Vagina (tissue), 2 donors: Measurements from ENCODE around the gene OR2H2. TPM values are rescaled to one million over a fixed set of nuclear protein-coding genes. Genes with fewer than 3 reads are reported as not detected.

Experiments used
- DNase-seq, 2 donors: peaks; one replicate each; pipeline ENCODE4 v3.0.0-alpha.2; 2017; ENCODE audit errors: extremely low spot score in 2 of 2
- H3K27ac ChIP-seq: fragments of 200-600 bp; sonication (generic); one replicate; pipeline ENCODE4 v1.5.1; 2019
- H3K27me3 ChIP-seq: fragments of 200-600 bp; sonication (generic); one replicate; pipeline ENCODE4 v1.5.1; 2019
- H3K36me3 ChIP-seq, 2 donors: fragments of 200-600 bp; sonication (generic); one replicate each; pipeline ENCODE4 v1.5.1; 2017 to 2019
- H3K4me1 ChIP-seq: fragments of 200-600 bp; sonication (generic); one replicate; pipeline ENCODE4 v1.5.1; 2019
- H3K4me3 ChIP-seq, 2 donors: fragments of 200-600 bp; sonication (generic); 1 replicate in 1 of 2; 2 replicates in 1 of 2; pipeline ENCODE4 v1.5.1; 2016 to 2019
- H3K9me3 ChIP-seq: fragments of 200-600 bp; sonication (generic); one replicate; pipeline ENCODE4 v1.5.1; 2019
- POLR2A ChIP-seq, 2 donors: fragments of 450-650 bp; IDR thresholded peaks; one replicate each; pipeline ENCODE4 v1.6.1; 2017; ENCODE audit warnings: antibody characterized with exemption in 2 of 2, mild to moderate bottlenecking in 2 of 2, moderate library complexity in 2 of 2
- POLR2AphosphoS5 ChIP-seq, 2 donors: sonication (generic); formaldehyde crosslinking; IDR thresholded peaks; one replicate each; pipeline ENCODE4 v1.9.0; 2017; ENCODE audit warnings: antibody characterized with exemption in 2 of 2, mild to moderate bottlenecking in 2 of 2, low read depth in 1 of 2; ENCODE audit not compliant: insufficient read depth in 1 of 2
- intact Hi-C: fragments of 100-400 bp; cut with DNase I; formaldehyde crosslinking; loops from one replicate; pipeline ENCODE4 v1.15.1; 2023
- total RNA-seq: library from RNA; depleted of rRNA; stranded (reverse); fragments of >200 nt; gene quantifications from one replicate; pipeline ENCODE4 v1.2.3, GENCODE V29; 2016
- TF ChIP-seq, protein P1 (sequence below), 3 experiments: fragments of 450-650 bp in 2 of 3; fragments of 200-600 bp in 1 of 3; sonication (generic) in 1 of 3; IDR thresholded peaks; one replicate each; pipeline ENCODE4 v1.5.1; 2017 to 2019; ENCODE audit warnings: antibody characterized with exemption in 3 of 3, mild to moderate bottlenecking in 2 of 3, moderate library complexity in 2 of 3

OR2H2 gene
- total RNA-seq, 1 donor from 2014 or later = not detected

- intact Hi-C loops = no loop called here
- TF ChIP-seq, protein P1, sequence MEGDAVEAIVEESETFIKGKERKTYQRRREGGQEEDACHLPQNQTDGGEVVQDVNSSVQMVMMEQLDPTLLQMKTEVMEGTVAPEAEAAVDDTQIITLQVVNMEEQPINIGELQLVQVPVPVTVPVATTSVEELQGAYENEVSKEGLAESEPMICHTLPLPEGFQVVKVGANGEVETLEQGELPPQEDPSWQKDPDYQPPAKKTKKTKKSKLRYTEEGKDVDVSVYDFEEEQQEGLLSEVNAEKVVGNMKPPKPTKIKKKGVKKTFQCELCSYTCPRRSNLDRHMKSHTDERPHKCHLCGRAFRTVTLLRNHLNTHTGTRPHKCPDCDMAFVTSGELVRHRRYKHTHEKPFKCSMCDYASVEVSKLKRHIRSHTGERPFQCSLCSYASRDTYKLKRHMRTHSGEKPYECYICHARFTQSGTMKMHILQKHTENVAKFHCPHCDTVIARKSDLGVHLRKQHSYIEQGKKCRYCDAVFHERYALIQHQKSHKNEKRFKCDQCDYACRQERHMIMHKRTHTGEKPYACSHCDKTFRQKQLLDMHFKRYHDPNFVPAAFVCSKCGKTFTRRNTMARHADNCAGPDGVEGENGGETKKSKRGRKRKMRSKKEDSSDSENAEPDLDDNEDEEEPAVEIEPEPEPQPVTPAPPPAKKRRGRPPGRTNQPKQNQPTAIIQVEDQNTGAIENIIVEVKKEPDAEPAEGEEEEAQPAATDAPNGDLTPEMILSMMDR (IDR thresholded peaks at IDR 0.05) = no peak
- no peak for TF ChIP-seq POLR2AphosphoS5 (IDR thresholded peaks at IDR 0.05; ENCODE audit: insufficient read depth in 1 of 2, low read depth in 1 of 2)
- TF ChIP-seq POLR2A (IDR thresholded peaks at IDR 0.05) = no peak
- H3K27ac ChIP-seq = no peak overlapping the region
- H3K9me3 ChIP-seq = no peaks in the 10 kb centered on the region
- no peak for DNase-seq
- no peak overlapping the region for H3K4me3 ChIP-seq
- H3K4me1 ChIP-seq = no peaks in the 10 kb centered on the region
- peaks cover 0 to 59% of the 10 kb centered on the region in 2 donors for H3K36me3 ChIP-seq
- H3K27me3 ChIP-seq = no peaks in the 10 kb centered on the region
These were observed 23.2 kb downstream of the OR2H2 start for GRCh38 chr6:29608131-29608530.

GRCh38 chr6:29610540-29610939 is 25.6 kb downstream of the OR2H2 start:
- H3K4me1 ChIP-seq = no peaks in the 10 kb centered on the region
- H3K9me3 ChIP-seq = no peaks in the 10 kb centered on the region
- peaks cover 0 to 61% of the 10 kb centered on the region in 2 donors for H3K36me3 ChIP-seq
- no peaks in the 10 kb centered on the region for H3K27me3 ChIP-seq
- no peak for DNase-seq
- intact Hi-C loops = no loop called here
- no peak overlapping the region for H3K4me3 ChIP-seq
- H3K27ac ChIP-seq = no peak overlapping the region
- TF ChIP-seq, protein P1 (IDR thresholded peaks at IDR 0.05) = no peak
- TF ChIP-seq POLR2A (IDR thresholded peaks at IDR 0.05) (no peak), POLR2AphosphoS5 (IDR thresholded peaks at IDR 0.05; ENCODE audit: insufficient read depth in 1 of 2, low read depth in 1 of 2) (no peak)

DNA sequence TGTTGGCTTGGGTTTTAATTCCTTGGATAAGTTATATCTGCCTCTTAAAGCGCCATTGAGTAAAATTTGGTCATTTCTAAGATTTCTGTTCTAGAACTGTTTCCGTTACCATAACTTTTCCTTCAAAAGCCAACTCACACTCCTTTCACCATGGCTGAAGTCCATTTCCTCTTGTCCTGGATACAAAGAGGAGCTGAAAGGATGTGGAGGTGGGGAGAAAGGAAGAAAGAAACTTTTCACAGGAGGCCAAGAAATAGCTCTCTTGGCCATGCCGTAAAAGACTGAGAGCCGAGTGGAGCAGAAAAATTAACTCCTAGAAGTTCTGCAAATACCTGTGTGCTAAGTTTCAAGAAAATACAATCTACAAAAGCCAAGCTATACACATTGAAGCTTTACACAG is 26.5 kb downstream of the OR2H2 start:
- Histone ChIP-seq H3K36me3 (peaks cover 0 to 64% of the 10 kb centered on the region in 2 donors), H3K4me3 (no peak overlapping the region), H3K4me1 (no peaks in the 10 kb centered on the region), H3K9me3 (no peaks in the 10 kb centered on the region), H3K27me3 (no peaks in the 10 kb centered on the region), H3K27ac (no peak overlapping the region)
- no peak for DNase-seq
- TF ChIP-seq POLR2AphosphoS5 (IDR thresholded peaks at IDR 0.05; ENCODE audit: insufficient read depth in 1 of 2, low read depth in 1 of 2) (no peak), POLR2A (IDR thresholded peaks at IDR 0.05) (no peak)
- TF ChIP-seq, protein P1 (IDR thresholded peaks at IDR 0.05) = no peak
- intact Hi-C loops = no loop called here

- Histone ChIP-seq H3K36me3 (peaks cover 0 to 26% of the 10 kb centered on the region in 2 donors), H3K4me3 (no peak overlapping the region), H3K27me3 (no peaks in the 10 kb centered on the region), H3K27ac (no peak overlapping the region), H3K9me3 (no peaks in the 10 kb centered on the region), H3K4me1 (no peaks in the 10 kb centered on the region)
- no peak for DNase-seq
- TF ChIP-seq POLR2AphosphoS5 (IDR thresholded peaks at IDR 0.05; ENCODE audit: insufficient read depth in 1 of 2, low read depth in 1 of 2) = no peak
- no peak for TF ChIP-seq POLR2A (IDR thresholded peaks at IDR 0.05)
- TF ChIP-seq, protein P1 (IDR thresholded peaks at IDR 0.05) = no peak
- intact Hi-C loops = no loop called here
These were observed 33.0 kb downstream of the OR2H2 start for GRCh38 chr6:29617782-29618554.

GRCh38 chr6:29619578-29620160 is 34.7 kb downstream of the OR2H2 start:
- Histone ChIP-seq H3K9me3 (no peaks in the 10 kb centered on the region), H3K4me3 (no peak overlapping the region), H3K4me1 (no peaks in the 10 kb centered on the region), H3K27me3 (no peaks in the 10 kb centered on the region), H3K27ac (no peak overlapping the region), H3K36me3 (peaks cover 0 to 22% of the 10 kb centered on the region in 2 donors)
- TF ChIP-seq, protein P1 (IDR thresholded peaks at IDR 0.05) = no peak
- no peak for TF ChIP-seq POLR2AphosphoS5 (IDR thresholded peaks at IDR 0.05; ENCODE audit: insufficient read depth in 1 of 2, low read depth in 1 of 2)
- TF ChIP-seq POLR2A (IDR thresholded peaks at IDR 0.05) = no peak
- intact Hi-C loops = no loop called here
- no peak for DNase-seq
